Pancreas (tissue), 10 donors: ENCODE results near the gene HLCS. TPM values are rescaled to one million over a fixed set of nuclear protein-coding genes. Genes with fewer than 3 reads are reported as not detected.
A peak's percentile ranks its signal among the peaks of the same experiment; 100 is the strongest.

Experiments
- ATAC-seq, 4 donors: fragments of 200-7000 bp; cut with Tn5 transposase; one replicate each; pipeline versions ENCODE4 v1.8.0 to v1.9.1; 2020; ENCODE audit warnings: mild to moderate bottlenecking in 4 of 4, moderate library complexity in 4 of 4
- DNase-seq, 6 donors: peaks; one replicate each; pipeline ENCODE4 v3.0.0-alpha.2; 2020
- FAIRE-seq: peaks from 2 replicates; lab custom pipeline; 2012; peaks lifted over from hg19 to GRCh38; lab: Jason Lieb, UNC
- H3K27ac ChIP-seq, 4 donors: fragments of 200-600 bp; sonication (generic); 1 replicate in 3 of 4; 2 replicates in 1 of 4; pipeline versions ENCODE4 v1.5.0 to v1.8.0; 2020
- H3K27me3 ChIP-seq, 4 donors: fragments of 200-600 bp; one replicate each; pipeline ENCODE4 v1.8.0; 2021
- H3K36me3 ChIP-seq, 3 donors: fragments of 200-600 bp; sonication (generic) in 1 of 3; one replicate each; pipeline versions ENCODE4 v1.5.0 to v1.8.0; 2020 to 2021
- H3K4me1 ChIP-seq, 3 donors: fragments of 200-600 bp; one replicate each; pipeline ENCODE4 v1.8.0; 2021
- H3K4me3 ChIP-seq, 4 donors: fragments of 200-600 bp; sonication (generic) in 2 of 4; one replicate each; pipeline versions ENCODE4 v1.5.0 to v1.8.0; 2020 to 2021
- H3K9me3 ChIP-seq, 4 donors: fragments of 200-600 bp; one replicate each; pipeline ENCODE4 v1.8.0; 2021
- WGBS, 2 donors: extraction: QIAGEN DNeasy Blood & Tissue Kit; methylation state at CpG; one replicate each; pipeline ENCODE4 v1.1.7; 2013; 5-methylcytosine and 5-hydroxymethylcytosine counted together
- intact Hi-C, 3 donors: fragments of 100-400 bp; cut with DNase I; formaldehyde crosslinking; loops; one replicate each; pipeline versions ENCODE4 v1.11.1 to v1.14.2; 2022
- polyA plus RNA-seq, 2 donors: library from polyadenylated mRNA; stranded (reverse); fragments of 200-250 nt; gene quantifications; one replicate each; pipeline ENCODE4 v1.2.3, GENCODE V29; 2013
- total RNA-seq, 6 donors: library from RNA; stranded (reverse); fragmentation: NEBNext Ultra II Directional in 4 of 6; extraction: Animal tissue kit (Norgen Biotek cat#: 25700) in 4 of 6; gene quantifications; one replicate each; pipeline versions ENCODE4 v1.2.1 to v1.2.4, GENCODE V29; 2021 to 2023
- TF ChIP-seq, protein P1 (sequence below), 4 donors: fragments of 200-600 bp; sonication (generic) in 3 of 4; IDR thresholded peaks; one replicate each; pipeline versions ENCODE4 v1.5.0 to v1.8.0; 2021; ENCODE audit warnings: antibody characterized with exemption in 4 of 4
- donor health status: healthy with polysubstance abuse.
- donor health status: DM: no; HTN: no; CAD: no; lungs with moderate emphysema.
- donor health status: DM: no; HTN: no; CAD: no.
- donor health status: control.
- donor health status: control.
- donor health status: Bipolar disorder and iron deficiency.
- donor health status: DM: yes; HTN: yes; CAD: no.
- donor health status: DM: no; HTN: no; CAD: no.
- donor health status: DM: no; HTN: no; CAD: no.
- donor health status: DM: yes; HTN: yes; CAD: no.

The HLCS gene
- total and polyA plus RNA-seq, 8 donors: 5.5 to 14.0 (median 11.9) TPM

DNA sequence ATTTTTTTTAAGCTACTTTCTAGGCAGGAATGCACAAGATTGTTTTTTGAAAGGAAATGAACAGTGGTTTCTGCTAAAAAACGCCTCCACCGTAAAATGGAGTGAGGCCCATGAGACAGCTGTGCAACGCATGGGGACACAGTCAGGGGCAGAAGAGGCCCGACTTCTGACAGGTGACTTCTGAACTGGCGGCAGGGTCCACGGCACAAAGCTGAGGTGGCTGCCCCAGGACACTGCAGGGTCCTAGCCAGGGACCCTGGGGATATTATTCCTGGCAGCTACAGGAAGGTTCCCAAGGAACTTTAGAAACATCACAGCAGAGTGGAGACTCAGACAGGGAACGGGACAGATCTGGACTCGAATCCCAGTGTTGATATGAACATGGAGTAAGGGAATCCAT, 192.5 kb downstream of the HLCS start:
- peak overlapping the region in 1 of 4 donors; percentile 55 for H3K27ac ChIP-seq
- TF ChIP-seq, protein P1, sequence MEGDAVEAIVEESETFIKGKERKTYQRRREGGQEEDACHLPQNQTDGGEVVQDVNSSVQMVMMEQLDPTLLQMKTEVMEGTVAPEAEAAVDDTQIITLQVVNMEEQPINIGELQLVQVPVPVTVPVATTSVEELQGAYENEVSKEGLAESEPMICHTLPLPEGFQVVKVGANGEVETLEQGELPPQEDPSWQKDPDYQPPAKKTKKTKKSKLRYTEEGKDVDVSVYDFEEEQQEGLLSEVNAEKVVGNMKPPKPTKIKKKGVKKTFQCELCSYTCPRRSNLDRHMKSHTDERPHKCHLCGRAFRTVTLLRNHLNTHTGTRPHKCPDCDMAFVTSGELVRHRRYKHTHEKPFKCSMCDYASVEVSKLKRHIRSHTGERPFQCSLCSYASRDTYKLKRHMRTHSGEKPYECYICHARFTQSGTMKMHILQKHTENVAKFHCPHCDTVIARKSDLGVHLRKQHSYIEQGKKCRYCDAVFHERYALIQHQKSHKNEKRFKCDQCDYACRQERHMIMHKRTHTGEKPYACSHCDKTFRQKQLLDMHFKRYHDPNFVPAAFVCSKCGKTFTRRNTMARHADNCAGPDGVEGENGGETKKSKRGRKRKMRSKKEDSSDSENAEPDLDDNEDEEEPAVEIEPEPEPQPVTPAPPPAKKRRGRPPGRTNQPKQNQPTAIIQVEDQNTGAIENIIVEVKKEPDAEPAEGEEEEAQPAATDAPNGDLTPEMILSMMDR (IDR thresholded peaks at IDR 0.05): no peak
- H3K4me3 ChIP-seq: no peak overlapping the region
- FAIRE-seq: no peak
- intact Hi-C loops: no loop called here
- H3K36me3 ChIP-seq: no peaks in the 10 kb centered on the region
- no peak for ATAC-seq
- no peak for DNase-seq
- no peaks in the 10 kb centered on the region for H3K27me3 ChIP-seq
- no peaks in the 10 kb centered on the region for H3K9me3 ChIP-seq
- 65 to 81% methylated on average over 8 of the region's 8 CpGs for WGBS, 2 donors
- peaks cover 5 to 23% (median 13%) of the 10 kb centered on the region in 3 donors for H3K4me1 ChIP-seq

DNA sequence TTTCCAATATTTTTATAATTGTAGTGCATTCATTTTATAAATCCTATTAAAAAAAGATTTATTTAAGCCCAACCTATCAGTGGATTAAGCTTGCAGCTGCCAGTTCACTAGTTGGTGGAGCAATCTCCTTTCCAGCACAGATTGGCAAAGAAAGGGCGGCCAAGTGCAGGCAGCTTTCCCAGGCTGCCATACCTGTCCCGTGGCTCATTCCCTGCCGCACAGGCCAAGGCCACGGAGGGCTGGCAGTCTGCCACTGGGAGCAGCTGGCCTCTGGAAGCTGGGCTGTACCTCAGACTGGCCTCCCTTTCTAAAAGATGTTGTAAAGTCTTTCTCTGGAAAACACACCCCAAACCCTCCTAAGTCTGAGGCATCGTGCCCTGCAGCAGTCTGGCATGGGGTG, 193.4 kb downstream of the HLCS start:
- no peak for FAIRE-seq
- Histone ChIP-seq H3K4me3 (no peak overlapping the region), H3K9me3 (no peaks in the 10 kb centered on the region), H3K4me1 (peaks cover 5 to 28% (median 13%) of the 10 kb centered on the region in 3 donors), H3K27ac (peak overlapping the region in 2 of 4 donors; percentile 26 to 55), H3K27me3 (no peaks in the 10 kb centered on the region), H3K36me3 (no peaks in the 10 kb centered on the region)
- WGBS, 2 donors: 4 to 13% methylated on average over 5 of the region's 5 CpGs
- TF ChIP-seq, protein P1 (IDR thresholded peaks at IDR 0.05): no peak
- peak; percentile 92 to 98 (median 96) for DNase-seq
- intact Hi-C loops: no loop called here
- peak; percentile 95 to 98 (median 97) for ATAC-seq

DNA sequence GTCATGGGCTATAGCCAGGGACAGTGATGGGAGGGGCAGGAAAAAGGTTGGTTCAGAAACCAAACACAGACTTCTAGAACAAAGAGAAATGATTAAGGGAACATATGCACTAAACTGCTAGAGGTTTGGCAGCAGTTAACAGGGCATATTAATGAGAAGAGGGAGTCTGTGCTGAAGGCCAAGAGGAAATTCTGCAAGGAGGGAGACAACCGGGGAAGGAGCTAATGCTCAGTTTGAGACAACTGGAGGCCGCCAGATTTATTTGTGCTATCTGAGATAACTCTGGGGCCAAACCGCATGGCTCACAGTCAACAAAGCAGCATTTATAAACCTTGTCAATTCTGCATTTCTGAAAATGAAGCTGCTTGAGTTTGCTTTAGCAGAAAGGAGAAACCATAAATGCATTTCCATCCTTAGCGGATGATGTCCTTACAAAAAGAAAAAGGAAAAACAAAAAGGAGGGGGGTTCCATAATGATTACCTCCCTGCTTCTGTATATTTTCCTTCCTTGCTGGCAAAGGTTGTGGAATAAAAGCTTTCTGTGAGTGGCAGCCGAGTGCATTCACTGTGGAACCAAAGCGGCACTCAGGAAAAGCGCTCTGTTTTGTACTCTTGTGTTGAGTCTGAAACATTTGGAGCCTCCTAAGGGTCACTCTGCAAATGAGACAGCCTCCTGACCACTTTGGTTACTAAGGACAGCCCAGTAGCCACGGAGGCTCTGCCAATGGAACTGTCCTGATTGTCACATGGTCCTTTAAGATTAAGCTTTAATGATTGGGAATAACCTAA, 197.2 kb downstream of the HLCS start:
- FAIRE-seq (no peak), ATAC-seq (peak in 3 of 4 donors; percentile 2 to 36 (median 7)), DNase-seq (no peak)
- Histone ChIP-seq H3K4me3 (no peak overlapping the region), H3K4me1 (peaks cover 5 to 28% (median 13%) of the 10 kb centered on the region in 3 donors), H3K9me3 (no peaks in the 10 kb centered on the region), H3K36me3 (no peaks in the 10 kb centered on the region), H3K27me3 (no peaks in the 10 kb centered on the region), H3K27ac (no peak overlapping the region)
- TF ChIP-seq, protein P1 (IDR thresholded peaks at IDR 0.05): no peak
- intact Hi-C loops: no loop called here
- WGBS, 2 donors: 30 to 31% methylated on average over 8 of the region's 8 CpGs

DNA sequence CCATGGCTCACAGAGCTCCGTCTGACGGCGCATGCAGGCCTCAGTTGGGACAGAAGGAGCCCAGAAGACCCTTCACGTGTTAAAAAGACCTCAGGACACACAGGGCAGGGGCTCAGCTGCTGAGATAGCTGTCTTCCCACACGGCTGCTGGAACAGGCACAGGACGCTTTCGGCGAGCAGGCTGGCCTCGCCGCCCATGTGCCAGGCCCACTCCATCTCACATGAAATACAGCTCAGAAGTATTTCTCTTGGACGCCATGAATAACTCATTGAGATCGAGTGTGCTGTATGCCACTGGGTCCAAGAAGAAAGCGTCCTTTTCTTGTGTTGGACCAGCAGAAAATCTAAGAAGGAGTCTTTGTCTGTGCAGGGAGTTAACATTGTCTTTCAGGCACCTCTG, 198.0 kb downstream of the HLCS start:
- WGBS, 2 donors: 95 to 96% methylated on average over 13 of the region's 13 CpGs
- Histone ChIP-seq H3K4me3 (no peak overlapping the region), H3K9me3 (no peaks in the 10 kb centered on the region), H3K27ac (no peak overlapping the region), H3K36me3 (no peaks in the 10 kb centered on the region), H3K27me3 (no peaks in the 10 kb centered on the region), H3K4me1 (peaks cover 5 to 24% (median 10%) of the 10 kb centered on the region in 3 donors)
- intact Hi-C loops: no loop called here
- DNase-seq (no peak), FAIRE-seq (no peak), ATAC-seq (no peak)
- TF ChIP-seq, protein P1 (IDR thresholded peaks at IDR 0.05): no peak

DNA sequence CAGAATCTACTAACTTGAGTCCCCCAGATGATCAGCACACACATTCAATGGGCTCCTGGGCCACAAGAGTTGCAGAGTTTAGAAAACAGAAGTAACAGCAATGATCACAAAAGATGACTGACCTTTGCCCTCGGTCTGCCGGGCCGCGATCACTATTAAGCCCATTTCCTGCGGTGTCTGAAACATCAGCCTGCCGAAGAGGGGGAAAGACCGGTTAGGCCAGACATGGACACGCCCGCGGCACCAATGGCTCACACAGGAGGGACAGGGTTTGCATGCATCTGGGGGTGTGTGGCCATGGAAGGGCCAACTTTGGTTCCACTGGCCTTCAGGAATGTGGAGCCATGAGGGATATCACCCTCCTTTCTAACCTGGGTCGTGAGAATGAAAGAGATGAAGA, 199.4 kb downstream of the HLCS start:
- Histone ChIP-seq H3K4me1 (peaks cover 0 to 14% (median 0%) of the 10 kb centered on the region in 3 donors), H3K4me3 (no peak overlapping the region), H3K27me3 (no peaks in the 10 kb centered on the region), H3K9me3 (no peaks in the 10 kb centered on the region), H3K36me3 (no peaks in the 10 kb centered on the region), H3K27ac (no peak overlapping the region)
- TF ChIP-seq, protein P1 (IDR thresholded peaks at IDR 0.05): no peak
- no peak for FAIRE-seq
- no peak for DNase-seq
- 95 to 97% methylated on average over 11 of the region's 11 CpGs for WGBS, 2 donors
- intact Hi-C loops: no loop called here
- ATAC-seq: no peak
